Testis (tissue), 5 donors: ENCODE data around the gene ALDH1B1. TPM values are rescaled to one million over a fixed set of nuclear protein-coding genes. Genes with fewer than 3 reads are reported as not detected.

Experiments used
- DNase-seq: peaks from one replicate; pipeline ENCODE4 v3.0.0-alpha.2; 2019
- H3K27ac ChIP-seq, 2 donors: fragments of 200-600 bp; sonication (generic); one replicate each; pipeline ENCODE4 v1.5.1; 2019
- H3K27me3 ChIP-seq: fragments of 200-600 bp; sonication (generic); one replicate; pipeline ENCODE4 v1.5.1; 2019
- H3K36me3 ChIP-seq: fragments of 200-600 bp; sonication (generic); one replicate; pipeline ENCODE4 v1.5.1; 2017; ENCODE audit warnings: low read depth; ENCODE audit errors: missing control alignments
- H3K4me1 ChIP-seq: fragments of 200-600 bp; sonication (generic); one replicate; pipeline ENCODE4 v1.5.1; 2019
- H3K4me3 ChIP-seq, 2 donors: fragments of 200-600 bp; sonication (generic); one replicate each; pipeline ENCODE4 v1.5.1; 2017 to 2019
- H3K9me3 ChIP-seq: fragments of 200-600 bp; sonication (generic); one replicate; pipeline ENCODE4 v1.5.1; 2017
- POLR2A ChIP-seq: fragments of 450-650 bp; IDR thresholded peaks from one replicate; pipeline ENCODE4 v1.6.1; 2017; ENCODE audit warnings: antibody characterized with exemption, mild to moderate bottlenecking, moderate library complexity
- WGBS, 2 donors: methylation state at CpG; one replicate each; pipeline ENCODE4 v1.1.5; 2018; 5-methylcytosine and 5-hydroxymethylcytosine counted together
- intact Hi-C: fragments of 100-400 bp; cut with DNase I; formaldehyde crosslinking; loops from one replicate; pipeline ENCODE4 v1.15.1; 2023; ENCODE audit warnings: low total_unique reads
- long read RNA-seq, 2 donors: transcript quantifications; one replicate each; lab custom pipeline, GENCODE V29; 2026
- polyA plus RNA-seq: library from polyadenylated mRNA; stranded (reverse); fragments of 350-450 nt; fragmentation: Illumina TruSeq; extraction: RNeasy Lipid Tissue Mini Kit (QIAGEN cat#74804); gene quantifications from one replicate; pipeline ENCODE4 v1.2.3, GENCODE V29; 2014; ENCODE audit warnings: low read depth, low replicate concordance; ENCODE audit not compliant: insufficient read depth
- total RNA-seq, 2 donors: library from RNA; depleted of rRNA; stranded (reverse); fragments of >200 nt; gene quantifications; one replicate each; pipeline ENCODE4 v1.2.3, GENCODE V29; 2016
- TF ChIP-seq, protein P1 (sequence below), 3 experiments: fragments of 450-650 bp in 2 of 3; fragments of 200-600 bp in 1 of 3; sonication (generic) in 1 of 3; IDR thresholded peaks; one replicate each; pipeline ENCODE4 v1.5.1; 2016 to 2019; ENCODE audit warnings: antibody characterized with exemption in 3 of 3, mild to moderate bottlenecking in 2 of 3, moderate library complexity in 1 of 3

Gene ALDH1B1
- total RNA-seq: 10 to 100 TPM; 42.4 to 71.7 TPM
- polyA plus RNA-seq: 42.2 TPM
- long read RNA-seq, donor 1, transcript ALDH1B1-201 (2 exons, 3,066 nt): major isoform, 15 of 16 reads
- long read RNA-seq, donor 1, partial matches to known transcripts: 0 of 16 reads
- long read RNA-seq, donor 1, other reads (novel, unspliced or antisense): 0 of 16 reads
- long read RNA-seq, donor 2, transcript ALDH1B1-201 (2 exons, 3,066 nt): major isoform, 14 of 14 reads
- long read RNA-seq, donor 2, partial matches to known transcripts: 0 of 14 reads
- long read RNA-seq, donor 2, other reads (novel, unspliced or antisense): 0 of 14 reads

DNA sequence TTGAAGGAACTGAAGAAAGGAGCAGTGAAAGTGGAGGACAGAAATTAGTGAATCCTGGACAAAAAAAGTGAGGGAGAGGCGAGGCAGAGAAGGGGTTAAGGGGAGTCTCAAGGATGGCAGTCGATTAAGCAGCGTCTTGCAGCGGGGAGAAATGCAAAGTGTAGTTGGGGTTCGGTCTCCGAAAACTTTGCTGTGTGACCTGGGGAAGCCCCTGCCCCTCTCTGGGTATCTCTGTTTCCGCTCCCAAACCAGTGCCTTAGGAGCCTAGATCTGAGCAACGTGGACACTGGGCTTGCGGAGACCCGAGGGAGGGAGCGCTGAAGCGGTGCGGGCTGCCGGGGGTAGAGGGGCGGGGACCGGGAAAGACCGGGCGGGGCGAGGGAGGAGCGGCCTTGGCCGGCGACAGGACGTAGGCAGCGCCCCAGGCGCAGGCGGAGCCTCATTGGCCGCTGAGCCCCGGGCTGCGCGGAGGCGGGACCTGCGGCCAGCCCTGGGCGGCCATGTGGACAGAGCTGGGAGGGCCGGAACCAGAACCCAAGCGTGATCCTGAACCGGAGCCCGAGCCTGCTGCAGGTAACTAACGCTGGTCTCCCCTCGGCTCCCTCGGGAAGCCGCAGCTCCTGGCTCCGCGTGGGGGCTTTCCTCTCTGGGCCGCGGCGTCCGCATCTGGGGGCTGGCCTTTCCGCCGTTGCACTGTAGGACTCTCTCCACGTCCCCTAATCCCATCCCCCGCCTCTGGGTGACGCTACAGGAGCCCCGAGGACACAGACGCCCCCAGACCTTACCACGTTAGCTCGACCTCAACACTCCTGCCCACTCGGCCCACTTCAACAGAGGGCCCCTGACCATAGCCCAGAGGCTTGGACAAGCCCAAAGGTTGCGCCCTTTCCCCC, at the start of gene ALDH1B1:
Gene ALDH1B1, plus strand, starts transcription at position 468 of the 893 bp plus-strand sequence. CDS start 3,047 bp downstream, outside the sequence.
- intact Hi-C loops: loop anchor here (10.0 kb wide), 1 partner anchor 488 kb away; the partner anchor contains the start of gene SLC25A51
- peak within 1 kb of the TSS; percentile 42 to 52 for H3K27ac ChIP-seq
- TF ChIP-seq, protein P1, sequence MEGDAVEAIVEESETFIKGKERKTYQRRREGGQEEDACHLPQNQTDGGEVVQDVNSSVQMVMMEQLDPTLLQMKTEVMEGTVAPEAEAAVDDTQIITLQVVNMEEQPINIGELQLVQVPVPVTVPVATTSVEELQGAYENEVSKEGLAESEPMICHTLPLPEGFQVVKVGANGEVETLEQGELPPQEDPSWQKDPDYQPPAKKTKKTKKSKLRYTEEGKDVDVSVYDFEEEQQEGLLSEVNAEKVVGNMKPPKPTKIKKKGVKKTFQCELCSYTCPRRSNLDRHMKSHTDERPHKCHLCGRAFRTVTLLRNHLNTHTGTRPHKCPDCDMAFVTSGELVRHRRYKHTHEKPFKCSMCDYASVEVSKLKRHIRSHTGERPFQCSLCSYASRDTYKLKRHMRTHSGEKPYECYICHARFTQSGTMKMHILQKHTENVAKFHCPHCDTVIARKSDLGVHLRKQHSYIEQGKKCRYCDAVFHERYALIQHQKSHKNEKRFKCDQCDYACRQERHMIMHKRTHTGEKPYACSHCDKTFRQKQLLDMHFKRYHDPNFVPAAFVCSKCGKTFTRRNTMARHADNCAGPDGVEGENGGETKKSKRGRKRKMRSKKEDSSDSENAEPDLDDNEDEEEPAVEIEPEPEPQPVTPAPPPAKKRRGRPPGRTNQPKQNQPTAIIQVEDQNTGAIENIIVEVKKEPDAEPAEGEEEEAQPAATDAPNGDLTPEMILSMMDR (IDR thresholded peaks at IDR 0.05): no peak
- no peak for TF ChIP-seq POLR2A
- H3K27me3 ChIP-seq: no peaks in the 10 kb centered on the region
- no peaks in the 10 kb centered on the region for H3K9me3 ChIP-seq
- H3K36me3 ChIP-seq: no peaks in the 10 kb centered on the region
- peaks cover 24% of the 10 kb centered on the region for H3K4me1 ChIP-seq
- peak within 1 kb of the TSS; percentile 59 to 74 for H3K4me3 ChIP-seq
- 0 to 1% methylated on average over 27 to 57 of the region's 58 CpGs for WGBS, 2 donors
- DNase-seq: peak; percentile 91

DNA sequence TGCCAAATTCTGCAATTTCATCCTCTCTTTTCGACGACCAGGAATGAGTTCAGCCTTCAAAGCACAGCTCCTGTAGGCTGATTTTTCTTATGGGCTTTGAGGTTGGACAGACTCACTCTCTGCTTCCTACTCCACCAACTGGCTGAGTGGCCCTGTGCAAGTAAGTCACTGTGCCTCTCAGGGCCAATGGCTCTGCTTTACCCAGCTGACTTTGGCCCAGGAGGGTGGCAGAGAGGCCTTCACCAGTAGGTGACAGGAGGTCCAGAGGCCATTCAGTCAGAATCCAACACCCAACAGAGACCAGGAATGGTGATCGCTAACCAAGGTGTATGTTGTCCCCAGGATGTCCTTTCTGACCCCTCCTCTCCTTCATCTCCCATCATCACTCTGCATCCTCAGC, 49.5 kb upstream of the ALDH1B1 start:
- Histone ChIP-seq H3K4me3 (no peak overlapping the region), H3K36me3 (no peaks in the 10 kb centered on the region), H3K9me3 (no peaks in the 10 kb centered on the region), H3K27ac (no peak overlapping the region), H3K4me1 (no peaks in the 10 kb centered on the region), H3K27me3 (no peaks in the 10 kb centered on the region)
- TF ChIP-seq, protein P1 (IDR thresholded peaks at IDR 0.05): no peak
- no peak for TF ChIP-seq POLR2A
- intact Hi-C loops: no loop called here
- no peak for DNase-seq
- WGBS, 2 donors: 67 to 78% methylated on average over 3 of the region's 3 CpGs

DNA sequence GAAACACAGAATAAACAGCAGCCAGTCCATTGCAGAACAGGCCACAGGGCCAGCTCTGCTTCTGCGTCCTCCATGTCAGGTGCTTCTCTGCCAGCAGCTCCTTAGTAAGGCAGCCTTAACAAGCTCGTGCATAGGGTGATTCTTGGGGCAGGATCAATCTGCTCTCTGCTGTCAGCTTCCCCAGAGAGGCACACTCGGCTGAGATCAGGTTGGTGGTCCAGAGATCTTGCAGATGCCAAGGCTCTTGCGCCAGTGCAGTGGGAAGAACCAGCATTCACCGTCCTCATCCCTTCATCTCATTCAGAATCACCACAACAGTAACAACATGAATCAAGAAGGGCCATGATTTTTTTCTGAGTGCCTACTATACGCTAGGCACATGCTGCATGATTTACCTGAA, 49.0 kb upstream of the ALDH1B1 start:
- no peaks in the 10 kb centered on the region for H3K9me3 ChIP-seq
- TF ChIP-seq, protein P1 (IDR thresholded peaks at IDR 0.05): no peak
- no peak for TF ChIP-seq POLR2A
- intact Hi-C loops: no loop called here
- no peak overlapping the region for H3K4me3 ChIP-seq
- 88 to 92% methylated on average over 6 of the region's 6 CpGs for WGBS, 2 donors
- no peaks in the 10 kb centered on the region for H3K36me3 ChIP-seq
- no peak overlapping the region for H3K27ac ChIP-seq
- DNase-seq: no peak
- no peaks in the 10 kb centered on the region for H3K4me1 ChIP-seq
- no peaks in the 10 kb centered on the region for H3K27me3 ChIP-seq

DNA sequence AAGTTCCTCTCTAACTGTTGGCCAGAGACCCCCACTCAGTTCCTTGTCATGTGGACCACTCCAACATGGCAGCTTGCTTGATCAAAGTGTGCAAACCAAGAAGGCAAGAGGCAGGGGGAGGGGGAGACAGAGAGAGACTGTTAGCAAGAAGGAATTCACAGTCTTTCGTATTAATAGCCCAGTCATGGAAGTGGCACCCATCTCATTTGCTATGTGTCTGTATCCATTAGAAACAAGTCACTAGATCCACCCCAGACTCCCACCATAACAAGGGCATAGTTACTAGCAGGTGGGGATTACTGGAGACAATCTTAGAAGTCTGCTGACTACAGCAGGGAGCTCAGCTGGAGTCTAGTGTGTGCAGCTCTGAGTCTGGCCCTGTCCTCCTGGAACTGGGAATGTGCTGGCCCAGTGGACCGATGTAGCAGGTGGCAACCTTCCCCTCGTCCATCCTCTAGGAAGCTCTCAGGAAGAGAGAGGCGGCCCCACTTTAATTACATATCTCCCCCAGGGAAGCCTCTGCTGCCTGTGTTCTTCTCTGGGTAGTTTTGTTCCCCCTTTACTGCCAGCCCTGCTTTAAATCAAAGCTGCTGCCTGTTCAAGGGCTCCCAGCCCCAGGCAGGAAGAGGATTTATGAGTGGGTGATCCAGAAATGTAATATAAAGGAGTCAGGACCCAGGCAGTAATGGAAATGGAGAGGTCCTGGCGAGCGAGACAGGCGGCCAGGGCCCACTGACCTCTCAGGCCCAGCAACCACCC, 47.8 kb upstream of the ALDH1B1 start:
- Histone ChIP-seq H3K36me3 (no peaks in the 10 kb centered on the region), H3K4me1 (no peaks in the 10 kb centered on the region), H3K27me3 (no peaks in the 10 kb centered on the region), H3K4me3 (no peak overlapping the region), H3K9me3 (no peaks in the 10 kb centered on the region), H3K27ac (no peak overlapping the region)
- DNase-seq: no peak
- intact Hi-C loops: no loop called here
- 86 to 87% methylated on average over 7 of the region's 7 CpGs for WGBS, 2 donors
- TF ChIP-seq POLR2A: no peak
- TF ChIP-seq, protein P1 (IDR thresholded peaks at IDR 0.05): no peak
